Adrenal gland (tissue), 5 donors: ENCODE results near the gene PRKG1.

ENCODE experiments used
- POLR2A ChIP-seq, 2 donors: fragments of 450-650 bp; IDR thresholded peaks; one replicate each; pipeline ENCODE4 v1.6.1; 2017; ENCODE audit warnings: antibody characterized with exemption in 2 of 2, mild to moderate bottlenecking in 2 of 2, moderate library complexity in 1 of 2
- TF ChIP-seq, protein P1 (sequence below), 6 experiments: fragments of 450-650 bp in 4 of 6; fragments of 200-600 bp in 2 of 6; sonication (generic) in 1 of 6; IDR thresholded peaks; 1 replicate in 5 of 6; 2 replicates in 1 of 6; pipeline versions ENCODE4 v1.5.1 to v1.8.0; 2016 to 2021; ENCODE audit warnings: antibody characterized with exemption in 6 of 6, mild to moderate bottlenecking in 2 of 6, moderate library complexity in 1 of 6
- donor health status: DM: no; HTN: no; CAD: no.

DNA sequence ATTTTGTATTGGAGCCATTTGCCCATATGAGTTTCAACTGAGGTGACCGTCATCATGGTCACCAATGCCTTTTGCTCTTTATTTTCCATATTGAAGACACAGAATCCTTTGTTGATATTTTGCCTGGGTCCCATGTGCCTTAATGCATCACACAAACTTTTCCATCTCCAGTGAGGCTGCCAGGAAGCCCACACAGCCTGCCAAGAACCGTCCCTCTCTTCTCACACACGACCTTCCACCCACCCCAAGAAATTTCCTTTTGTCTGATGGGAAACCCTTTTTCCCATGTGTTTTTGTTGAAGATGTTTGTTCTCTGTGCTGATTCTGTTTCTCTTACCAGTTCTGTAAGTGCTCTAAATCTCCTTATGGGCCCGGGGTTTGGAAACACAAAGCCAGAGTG lies 456.3 kb downstream of the PRKG1 start:
- TF ChIP-seq, protein P1, sequence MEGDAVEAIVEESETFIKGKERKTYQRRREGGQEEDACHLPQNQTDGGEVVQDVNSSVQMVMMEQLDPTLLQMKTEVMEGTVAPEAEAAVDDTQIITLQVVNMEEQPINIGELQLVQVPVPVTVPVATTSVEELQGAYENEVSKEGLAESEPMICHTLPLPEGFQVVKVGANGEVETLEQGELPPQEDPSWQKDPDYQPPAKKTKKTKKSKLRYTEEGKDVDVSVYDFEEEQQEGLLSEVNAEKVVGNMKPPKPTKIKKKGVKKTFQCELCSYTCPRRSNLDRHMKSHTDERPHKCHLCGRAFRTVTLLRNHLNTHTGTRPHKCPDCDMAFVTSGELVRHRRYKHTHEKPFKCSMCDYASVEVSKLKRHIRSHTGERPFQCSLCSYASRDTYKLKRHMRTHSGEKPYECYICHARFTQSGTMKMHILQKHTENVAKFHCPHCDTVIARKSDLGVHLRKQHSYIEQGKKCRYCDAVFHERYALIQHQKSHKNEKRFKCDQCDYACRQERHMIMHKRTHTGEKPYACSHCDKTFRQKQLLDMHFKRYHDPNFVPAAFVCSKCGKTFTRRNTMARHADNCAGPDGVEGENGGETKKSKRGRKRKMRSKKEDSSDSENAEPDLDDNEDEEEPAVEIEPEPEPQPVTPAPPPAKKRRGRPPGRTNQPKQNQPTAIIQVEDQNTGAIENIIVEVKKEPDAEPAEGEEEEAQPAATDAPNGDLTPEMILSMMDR (IDR thresholded peaks at IDR 0.05), result no peak
- no peak for TF ChIP-seq POLR2A (IDR thresholded peaks at IDR 0.05)
